ENCODE data around the gene WDR83. TPM values are rescaled to one million over a fixed set of nuclear protein-coding genes. Genes with fewer than 3 reads are reported as not detected.
"Not testable (repeated sequence)": the region's sequence is repeated elsewhere in the genome, so short reads cannot be mapped to it uniquely, and the experiment has no call there.

Gene WDR83
- total and polyA plus RNA-seq, 5 donors from 2014 or later = 10.6 to 18.5 (median 13.0) TPM

GRCh38 chr19:12629215-12629614 is 37.4 kb upstream of the WDR83 start:
- Mint-ChIP-seq H3K9me3 (peaks cover 0 to 24% (median 3%) of the 10 kb centered on the region in 7 donors), H3K4me1 (peaks cover 0 to 5% (median 2%) of the 10 kb centered on the region in 4 donors), H3K36me3 (peaks cover 31% of the 10 kb centered on the region), H3K4me3 (no peak overlapping the region), H3K27me3 (no peaks in the 10 kb centered on the region), H3K27ac (no peak overlapping the region)
- Histone ChIP-seq H3K4me3 (ENCODE audit: low read depth, low read length) (no peak overlapping the region), H3K27me3 (ENCODE audit: control insufficient read depth, insufficient read depth, low read length) (no peaks in the 10 kb centered on the region), H3K9me3 (ENCODE audit: control insufficient read depth in 2 of 2, low read length in 2 of 2) (peaks cover 19 to 29% of the 10 kb centered on the region in 2 experiments), H3K27ac (ENCODE audit: insufficient read depth, low read length, poor library complexity, severe bottlenecking) (no peak overlapping the region), H3K36me3 (ENCODE audit: control insufficient read depth, insufficient read depth, low read length) (peaks cover 52% of the 10 kb centered on the region), H3K4me1 (ENCODE audit: control insufficient read depth, insufficient read depth, low read length, poor library complexity, severe bottlenecking) (no peaks in the 10 kb centered on the region)
- ATAC-seq (ENCODE audit: low read depth in 2 of 2) (no peak), DNase-seq (no peak)

- H3K27me3 Mint-ChIP-seq = no peaks in the 10 kb centered on the region
- Histone ChIP-seq H3K4me1 (ENCODE audit: control insufficient read depth, insufficient read depth, low read length, poor library complexity, severe bottlenecking) (peaks cover 10% of the 10 kb centered on the region), H3K27ac (ENCODE audit: insufficient read depth, low read length, poor library complexity, severe bottlenecking) (no peak overlapping the region), H3K36me3 (ENCODE audit: control insufficient read depth, insufficient read depth, low read length) (peaks cover 2% of the 10 kb centered on the region), H3K27me3 (ENCODE audit: control insufficient read depth, insufficient read depth, low read length) (no peaks in the 10 kb centered on the region), H3K4me3 (ENCODE audit: low read depth, low read length) (no peak overlapping the region), H3K9me3 (ENCODE audit: control insufficient read depth in 2 of 2, low read length in 2 of 2) (no peaks in the 10 kb centered on the region)
- H3K4me3 Mint-ChIP-seq = no peak overlapping the region
- H3K27ac Mint-ChIP-seq = no peak overlapping the region
- peaks cover 8 to 14% (median 12%) of the 10 kb centered on the region in 4 donors for H3K4me1 Mint-ChIP-seq
- no peak for ATAC-seq (ENCODE audit: low read depth in 2 of 2)
- H3K36me3 Mint-ChIP-seq = no peaks in the 10 kb centered on the region
- H3K9me3 Mint-ChIP-seq = no peaks in the 10 kb centered on the region
- DNase-seq = no peak
Measured at GRCh38 chr19:12636631-12637030, 30.0 kb upstream of the WDR83 start.

- Histone ChIP-seq H3K9me3 (ENCODE audit: control insufficient read depth in 2 of 2, low read length in 2 of 2) (no peaks in the 10 kb centered on the region), H3K36me3 (ENCODE audit: control insufficient read depth, insufficient read depth, low read length) (no peaks in the 10 kb centered on the region), H3K27me3 (ENCODE audit: control insufficient read depth, insufficient read depth, low read length) (no peaks in the 10 kb centered on the region), H3K4me1 (ENCODE audit: control insufficient read depth, insufficient read depth, low read length, poor library complexity, severe bottlenecking) (peaks cover 10% of the 10 kb centered on the region), H3K4me3 (ENCODE audit: low read depth, low read length) (no peak overlapping the region), H3K27ac (ENCODE audit: insufficient read depth, low read length, poor library complexity, severe bottlenecking) (no peak overlapping the region)
- ATAC-seq (ENCODE audit: low read depth in 2 of 2) (no peak), DNase-seq (no peak)
- no peak overlapping the region for H3K4me3 Mint-ChIP-seq
- H3K9me3 Mint-ChIP-seq = no peaks in the 10 kb centered on the region
- H3K27ac Mint-ChIP-seq = no peak overlapping the region
- no peaks in the 10 kb centered on the region for H3K36me3 Mint-ChIP-seq
- no peaks in the 10 kb centered on the region for H3K27me3 Mint-ChIP-seq
- H3K4me1 Mint-ChIP-seq = peaks cover 8 to 14% (median 12%) of the 10 kb centered on the region in 4 donors
Measured at GRCh38 chr19:12638611-12639182, 27.9 kb upstream of the WDR83 start.

GRCh38 chr19:12639901-12640613 is 26.6 kb upstream of the WDR83 start:
- ATAC-seq (ENCODE audit: low read depth in 2 of 2) = peak; percentile 90 to 91
- H3K27me3 Mint-ChIP-seq = no peaks in the 10 kb centered on the region
- peak overlapping the region; percentile 68 to 94 (median 79) for H3K27ac Mint-ChIP-seq
- Histone ChIP-seq H3K9me3 (ENCODE audit: control insufficient read depth in 2 of 2, low read length in 2 of 2) (no peaks in the 10 kb centered on the region), H3K27ac (ENCODE audit: insufficient read depth, low read length, poor library complexity, severe bottlenecking) (no peak overlapping the region), H3K27me3 (ENCODE audit: control insufficient read depth, insufficient read depth, low read length) (no peaks in the 10 kb centered on the region), H3K4me1 (ENCODE audit: control insufficient read depth, insufficient read depth, low read length, poor library complexity, severe bottlenecking) (peaks cover 10% of the 10 kb centered on the region), H3K4me3 (ENCODE audit: low read depth, low read length) (no peak overlapping the region), H3K36me3 (ENCODE audit: control insufficient read depth, insufficient read depth, low read length) (no peaks in the 10 kb centered on the region)
- peak overlapping the region in 3 of 4 donors; percentile 11 to 84 (median 75) for H3K4me3 Mint-ChIP-seq
- no peaks in the 10 kb centered on the region for H3K9me3 Mint-ChIP-seq
- DNase-seq = peak; percentile 64 to 86 (median 72)
- no peaks in the 10 kb centered on the region for H3K36me3 Mint-ChIP-seq
- H3K4me1 Mint-ChIP-seq = peaks cover 3 to 14% (median 9%) of the 10 kb centered on the region in 4 donors

- Mint-ChIP-seq H3K27me3 (no peaks in the 10 kb centered on the region), H3K9me3 (no peaks in the 10 kb centered on the region)
Measured at GRCh38 chr19:12641456-12641855, 25.2 kb upstream of the WDR83 start.

GRCh38 chr19:12642506-12642905 is 24.1 kb upstream of the WDR83 start:
- no peaks in the 10 kb centered on the region for H3K27me3 Mint-ChIP-seq
- H3K27ac ChIP-seq (ENCODE audit: insufficient read depth, low read length, poor library complexity, severe bottlenecking) = no peak overlapping the region
- ATAC-seq (ENCODE audit: low read depth in 2 of 2) (no peak), DNase-seq (no peak)
- H3K27ac Mint-ChIP-seq = no peak overlapping the region
- peaks cover 5% of the 10 kb centered on the region for H3K36me3 Mint-ChIP-seq
- no peak overlapping the region for H3K4me3 ChIP-seq (ENCODE audit: low read depth, low read length)
- peaks cover 0 to 9% (median 7%) of the 10 kb centered on the region in 4 donors for H3K4me1 Mint-ChIP-seq
- H3K9me3 ChIP-seq (ENCODE audit: control insufficient read depth in 2 of 2, low read length in 2 of 2) = no peaks in the 10 kb centered on the region
- H3K36me3 ChIP-seq (ENCODE audit: control insufficient read depth, insufficient read depth, low read length) = no peaks in the 10 kb centered on the region
- H3K9me3 Mint-ChIP-seq = no peaks in the 10 kb centered on the region
- no peak overlapping the region for H3K4me3 Mint-ChIP-seq
- no peaks in the 10 kb centered on the region for H3K27me3 ChIP-seq (ENCODE audit: control insufficient read depth, insufficient read depth, low read length)
- H3K4me1 ChIP-seq (ENCODE audit: control insufficient read depth, insufficient read depth, low read length, poor library complexity, severe bottlenecking) = peaks cover 10% of the 10 kb centered on the region

More at GRCh38 chr19:12641456-12641855, 25.2 kb upstream of the WDR83 start:
- DNase-seq (no peak), ATAC-seq (ENCODE audit: low read depth in 2 of 2) (no peak)
- Mint-ChIP-seq H3K4me3 (no peak overlapping the region), H3K36me3 (peaks cover 5% of the 10 kb centered on the region), H3K27ac (no peak overlapping the region), H3K4me1 (peaks cover 0 to 9% (median 7%) of the 10 kb centered on the region in 4 donors)
- H3K36me3 ChIP-seq (ENCODE audit: control insufficient read depth, insufficient read depth, low read length) = no peaks in the 10 kb centered on the region
- no peak overlapping the region for H3K27ac ChIP-seq (ENCODE audit: insufficient read depth, low read length, poor library complexity, severe bottlenecking)
- H3K4me3 ChIP-seq (ENCODE audit: low read depth, low read length) = no peak overlapping the region
- no peaks in the 10 kb centered on the region for H3K9me3 ChIP-seq (ENCODE audit: control insufficient read depth in 2 of 2, low read length in 2 of 2)
- H3K27me3 ChIP-seq (ENCODE audit: control insufficient read depth, insufficient read depth, low read length) = no peaks in the 10 kb centered on the region
- peaks cover 10% of the 10 kb centered on the region for H3K4me1 ChIP-seq (ENCODE audit: control insufficient read depth, insufficient read depth, low read length, poor library complexity, severe bottlenecking)

- H3K27me3 Mint-ChIP-seq; H3K27me3 ChIP-seq (ENCODE audit: control insufficient read depth, insufficient read depth, low read length); H3K4me1 Mint-ChIP-seq; H3K9me3 ChIP-seq (ENCODE audit: control insufficient read depth in 2 of 2, low read length in 2 of 2); H3K27ac ChIP-seq (ENCODE audit: insufficient read depth, low read length, poor library complexity, severe bottlenecking); H3K36me3 ChIP-seq (ENCODE audit: control insufficient read depth, insufficient read depth, low read length); H3K36me3 Mint-ChIP-seq; ATAC-seq (ENCODE audit: low read depth in 2 of 2); H3K4me3 Mint-ChIP-seq; H3K27ac Mint-ChIP-seq; H3K4me3 ChIP-seq (ENCODE audit: low read depth, low read length); DNase-seq; H3K9me3 Mint-ChIP-seq: not testable (repeated sequence)
- peaks cover 10% of the 10 kb centered on the region for H3K4me1 ChIP-seq (ENCODE audit: control insufficient read depth, insufficient read depth, low read length, poor library complexity, severe bottlenecking)
Measured at GRCh38 chr19:12643716-12644115, 22.9 kb upstream of the WDR83 start.

- H3K27me3 ChIP-seq (ENCODE audit: control insufficient read depth, insufficient read depth, low read length) = no peaks in the 10 kb centered on the region
- ATAC-seq (ENCODE audit: low read depth in 2 of 2) = no peak
- no peak overlapping the region for H3K4me3 Mint-ChIP-seq
- H3K27ac ChIP-seq (ENCODE audit: insufficient read depth, low read length, poor library complexity, severe bottlenecking) = no peak overlapping the region
- H3K36me3 Mint-ChIP-seq = peaks cover 10% of the 10 kb centered on the region
- H3K9me3 ChIP-seq (ENCODE audit: control insufficient read depth in 2 of 2, low read length in 2 of 2) = no peaks in the 10 kb centered on the region
- no peak for DNase-seq
- peaks cover 0 to 1% (median 0%) of the 10 kb centered on the region in 7 donors for H3K9me3 Mint-ChIP-seq
- no peak overlapping the region for H3K4me3 ChIP-seq (ENCODE audit: low read depth, low read length)
- H3K27ac Mint-ChIP-seq = peak overlapping the region in 1 of 3 donors; percentile 45
- no peaks in the 10 kb centered on the region for H3K4me1 Mint-ChIP-seq
- H3K4me1 ChIP-seq (ENCODE audit: control insufficient read depth, insufficient read depth, low read length, poor library complexity, severe bottlenecking) = no peaks in the 10 kb centered on the region
- H3K36me3 ChIP-seq (ENCODE audit: control insufficient read depth, insufficient read depth, low read length) = peaks cover 7% of the 10 kb centered on the region
- H3K27me3 Mint-ChIP-seq = no peaks in the 10 kb centered on the region
Measured at GRCh38 chr19:12646551-12646950, 20.1 kb upstream of the WDR83 start.
